Measurements from ENCODE around the gene XAGE1A.
"Not testable (repeated sequence)": the region's sequence is repeated elsewhere in the genome, so short reads cannot be mapped to it uniquely, and the experiment has no call there.

XAGE1A gene, protein sequence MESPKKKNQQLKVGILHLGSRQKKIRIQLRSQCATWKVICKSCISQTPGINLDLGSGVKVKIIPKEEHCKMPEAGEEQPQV

DNA sequence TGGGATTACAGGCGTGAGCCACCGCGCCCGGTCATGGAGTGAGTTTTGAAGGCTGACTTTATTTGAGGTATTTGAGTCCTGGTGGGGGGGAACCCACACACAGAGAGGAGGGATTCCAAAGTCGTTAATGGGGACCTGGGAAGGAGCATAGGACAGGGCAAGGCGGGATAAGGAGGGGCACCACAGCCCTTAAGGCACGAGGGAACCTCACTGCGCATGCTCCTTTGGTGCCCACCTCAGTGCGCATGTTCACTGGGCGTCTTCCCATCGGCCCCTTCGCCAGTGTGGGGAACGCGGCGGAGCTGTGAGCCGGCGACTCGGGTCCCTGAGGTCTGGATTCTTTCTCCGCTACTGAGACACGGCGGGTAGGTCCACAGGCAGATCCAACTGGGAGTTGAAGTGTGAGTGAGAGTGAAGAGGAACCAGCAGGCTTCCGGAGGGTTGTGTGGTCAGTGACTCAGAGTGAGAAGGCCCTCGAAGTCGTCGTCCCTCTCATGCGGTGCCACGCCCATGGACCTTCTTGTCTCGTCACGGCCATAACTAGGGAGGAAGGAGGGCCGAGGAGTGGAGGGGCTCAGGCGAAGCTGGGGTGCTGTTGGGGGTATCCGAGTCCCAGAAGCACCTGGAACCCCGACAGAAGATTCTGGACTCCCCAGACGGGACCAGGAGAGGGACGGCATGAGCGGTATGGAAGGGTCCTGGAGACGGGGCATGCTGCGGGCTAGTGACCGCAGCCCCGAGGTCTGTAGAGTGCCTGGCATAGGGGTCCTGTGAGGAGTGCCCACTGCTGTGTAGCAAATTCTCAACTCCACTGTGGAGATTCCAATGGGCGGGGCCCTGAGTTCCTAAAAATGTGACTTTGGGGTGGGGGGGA, at the start of gene XAGE1A:
Gene XAGE1A (plus strand): TSS at position 264 of the 874 bp plus-strand sequence. CDS start 1,554 bp downstream, outside the sequence.
- not testable (repeated sequence) for DNase-seq

GRCh38 chrX:52452031-52452430, 43.6 kb upstream of the XAGE1A start:
- not testable (repeated sequence) for DNase-seq

DNA sequence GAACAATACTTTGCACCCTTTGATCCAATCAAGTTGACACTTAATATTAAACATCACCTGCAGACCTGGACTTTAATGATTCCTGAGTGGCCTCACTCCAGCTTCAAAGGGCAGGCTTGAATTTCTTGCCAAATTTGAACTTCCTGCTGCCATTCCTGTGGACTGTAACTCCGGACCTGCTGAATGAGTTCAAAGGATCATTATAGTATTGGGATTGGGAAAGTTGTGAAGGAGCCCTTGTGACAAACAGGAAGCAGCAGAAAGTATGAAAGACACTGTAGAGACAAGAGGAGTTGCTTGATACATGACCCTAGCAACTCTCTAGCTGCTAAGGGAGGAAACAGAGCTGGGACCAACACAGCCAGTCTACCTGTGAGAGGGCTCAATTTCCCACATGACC, 24.3 kb upstream of the XAGE1A start:
- not testable (repeated sequence) for DNase-seq

DNA sequence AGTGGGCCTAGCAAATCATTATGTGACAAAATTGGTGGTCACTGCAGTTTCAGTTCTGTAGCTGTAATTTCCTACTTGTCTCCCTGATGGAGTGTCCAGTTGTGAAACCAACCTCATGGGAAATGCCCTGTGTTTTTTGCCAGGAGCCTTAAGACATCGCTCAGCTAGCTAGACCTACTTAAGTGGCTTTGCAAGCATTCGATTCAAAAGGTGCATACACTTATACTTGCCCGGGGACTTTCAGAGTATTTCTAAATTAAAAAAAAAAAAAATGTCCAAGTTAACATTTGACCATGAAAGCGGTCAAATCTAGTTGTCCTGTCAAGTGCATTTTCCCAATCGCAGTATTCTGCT, 788 bp downstream of the XAGE1A start:
- not testable (repeated sequence) for DNase-seq

DNA sequence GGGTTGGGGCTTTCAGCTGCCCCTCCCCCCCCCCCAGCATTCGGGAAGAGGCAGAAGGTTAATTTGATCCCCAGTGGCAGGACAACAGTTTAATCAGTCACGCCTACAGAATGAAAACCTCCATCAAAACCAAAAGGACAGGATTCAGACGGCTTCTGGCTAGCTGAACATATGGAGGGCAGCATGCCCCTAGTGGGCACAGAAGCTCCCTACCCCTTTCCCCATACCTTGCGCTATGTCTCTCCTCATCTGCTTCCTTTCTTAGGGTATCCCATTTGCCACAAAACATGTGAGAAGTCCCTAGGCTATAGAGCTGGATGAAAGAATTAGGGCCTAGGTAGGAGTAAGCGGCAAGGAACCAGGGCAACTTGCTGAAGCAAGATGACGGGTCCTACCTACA, 5.8 kb downstream of the XAGE1A start:
- DNase-seq, result not testable (repeated sequence)

GRCh38 chrX:52504551-52504950, 8.9 kb downstream of the XAGE1A start:
- no peak for DNase-seq

DNA sequence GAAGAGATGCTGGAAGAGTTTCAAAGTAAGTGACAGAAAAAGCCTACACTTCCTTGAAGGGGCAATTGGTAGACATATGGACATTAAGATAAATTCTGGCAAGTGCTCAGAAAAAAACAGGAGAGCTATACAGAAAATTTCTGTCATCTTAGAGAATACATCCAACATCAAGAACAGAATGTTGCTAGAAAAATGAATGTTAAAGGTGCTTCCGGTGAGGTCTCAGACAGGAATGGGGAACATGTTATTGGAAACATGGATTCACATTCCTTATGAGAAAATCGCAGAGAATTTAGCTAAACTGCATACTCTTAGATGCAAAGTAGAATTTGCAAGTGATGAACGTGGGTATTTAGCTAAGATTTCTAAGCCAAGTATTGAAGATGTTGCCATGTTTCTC, 11.7 kb downstream of the XAGE1A start:
- DNase-seq, result no peak

- no peak for DNase-seq
Measured at GRCh38 chrX:52509916-52510315, 14.3 kb downstream of the XAGE1A start.

DNA sequence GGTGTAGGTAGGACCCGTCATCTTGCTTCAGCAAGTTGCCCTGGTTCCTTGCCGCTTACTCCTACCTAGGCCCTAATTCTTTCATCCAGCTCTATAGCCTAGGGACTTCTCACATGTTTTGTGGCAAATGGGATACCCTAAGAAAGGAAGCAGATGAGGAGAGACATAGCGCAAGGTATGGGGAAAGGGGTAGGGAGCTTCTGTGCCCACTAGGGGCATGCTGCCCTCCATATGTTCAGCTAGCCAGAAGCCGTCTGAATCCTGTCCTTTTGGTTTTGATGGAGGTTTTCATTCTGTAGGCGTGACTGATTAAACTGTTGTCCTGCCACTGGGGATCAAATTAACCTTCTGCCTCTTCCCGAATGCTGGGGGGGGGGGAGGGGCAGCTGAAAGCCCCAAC, 15.5 kb downstream of the XAGE1A start:
- not testable (repeated sequence) for DNase-seq

DNA sequence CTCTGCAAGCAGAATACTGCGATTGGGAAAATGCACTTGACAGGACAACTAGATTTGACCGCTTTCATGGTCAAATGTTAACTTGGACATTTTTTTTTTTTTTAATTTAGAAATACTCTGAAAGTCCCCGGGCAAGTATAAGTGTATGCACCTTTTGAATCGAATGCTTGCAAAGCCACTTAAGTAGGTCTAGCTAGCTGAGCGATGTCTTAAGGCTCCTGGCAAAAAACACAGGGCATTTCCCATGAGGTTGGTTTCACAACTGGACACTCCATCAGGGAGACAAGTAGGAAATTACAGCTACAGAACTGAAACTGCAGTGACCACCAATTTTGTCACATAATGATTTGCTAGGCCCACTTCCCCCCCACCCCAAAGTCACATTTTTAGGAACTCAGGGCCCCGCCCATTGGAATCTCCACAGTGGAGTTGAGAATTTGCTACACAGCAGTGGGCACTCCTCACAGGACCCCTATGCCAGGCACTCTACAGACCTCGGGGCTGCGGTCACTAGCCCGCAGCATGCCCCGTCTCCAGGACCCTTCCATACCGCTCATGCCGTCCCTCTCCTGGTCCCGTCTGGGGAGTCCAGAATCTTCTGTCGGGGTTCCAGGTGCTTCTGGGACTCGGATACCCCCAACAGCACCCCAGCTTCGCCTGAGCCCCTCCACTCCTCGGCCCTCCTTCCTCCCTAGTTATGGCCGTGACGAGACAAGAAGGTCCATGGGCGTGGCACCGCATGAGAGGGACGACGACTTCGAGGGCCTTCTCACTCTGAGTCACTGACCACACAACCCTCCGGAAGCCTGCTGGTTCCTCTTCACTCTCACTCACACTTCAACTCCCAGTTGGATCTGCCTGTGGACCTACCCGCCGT, 20.7 kb downstream of the XAGE1A start:
- DNase-seq, result not testable (repeated sequence)

- not testable (repeated sequence) for DNase-seq
Measured at GRCh38 chrX:52516987-52517325, 21.3 kb downstream of the XAGE1A start, which contains the start of gene XAGE1B. Gene XAGE1B (minus strand): TSS chrX:52517063. CDS start chrX:52515527, 1,536 bp downstream.

DNA sequence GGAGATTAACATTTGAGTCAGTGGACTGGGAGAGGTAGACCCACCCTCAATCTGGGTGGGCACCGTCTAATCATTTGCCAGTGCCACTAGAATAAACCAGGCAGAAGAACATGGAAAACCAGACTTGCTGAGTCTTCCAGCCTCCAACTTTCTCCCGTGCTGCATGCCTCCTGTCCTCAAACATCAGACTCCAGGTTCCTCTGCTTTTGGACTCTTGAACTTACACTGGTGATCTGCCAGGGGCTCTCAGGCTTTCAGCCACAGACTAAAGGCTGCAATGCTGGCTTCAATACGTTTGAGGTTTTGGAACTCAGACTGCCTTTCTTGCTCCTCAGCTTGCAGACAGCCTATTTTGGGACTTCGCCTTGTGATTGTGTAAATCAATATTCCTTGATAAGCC, 45.4 kb downstream of the XAGE1A start:
- DNase-seq, result not testable (repeated sequence)

- no peak for DNase-seq
Measured at GRCh38 chrX:52542311-52542710, 46.7 kb downstream of the XAGE1A start.

DNA sequence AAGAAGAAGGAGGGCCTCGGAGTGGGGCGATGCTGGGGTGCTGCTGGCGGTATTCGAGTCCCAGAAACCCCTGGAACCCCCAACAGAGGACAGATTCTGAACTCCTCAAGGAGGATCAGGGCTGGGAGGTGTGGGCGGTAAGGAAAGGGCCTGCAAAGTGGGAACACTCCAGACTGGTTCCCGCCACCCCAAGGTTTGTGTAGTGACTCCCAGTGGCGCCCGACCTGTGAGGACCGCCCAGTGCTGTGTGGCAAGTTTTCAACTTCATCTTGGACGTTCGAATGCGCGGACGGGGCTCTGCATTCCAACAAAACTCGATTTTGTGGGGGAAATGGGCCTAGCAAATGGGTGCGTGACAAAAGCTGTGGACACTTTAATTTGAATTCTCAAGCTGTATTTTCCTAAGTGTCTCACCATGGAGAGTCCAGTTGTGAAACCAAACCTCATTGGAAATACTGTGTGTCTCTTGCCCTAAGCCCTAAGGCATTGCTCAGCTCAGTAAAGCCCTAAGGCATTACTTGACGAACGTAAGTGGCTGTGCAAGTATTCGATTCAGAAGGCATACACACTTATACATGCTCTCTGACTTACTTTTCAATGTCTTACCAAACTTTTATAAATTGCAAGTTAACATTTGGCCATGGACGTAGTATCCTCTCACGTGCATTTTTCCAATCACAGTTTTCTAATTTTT, 48.7 kb downstream of the XAGE1A start:
- DNase-seq, result no peak

DNA sequence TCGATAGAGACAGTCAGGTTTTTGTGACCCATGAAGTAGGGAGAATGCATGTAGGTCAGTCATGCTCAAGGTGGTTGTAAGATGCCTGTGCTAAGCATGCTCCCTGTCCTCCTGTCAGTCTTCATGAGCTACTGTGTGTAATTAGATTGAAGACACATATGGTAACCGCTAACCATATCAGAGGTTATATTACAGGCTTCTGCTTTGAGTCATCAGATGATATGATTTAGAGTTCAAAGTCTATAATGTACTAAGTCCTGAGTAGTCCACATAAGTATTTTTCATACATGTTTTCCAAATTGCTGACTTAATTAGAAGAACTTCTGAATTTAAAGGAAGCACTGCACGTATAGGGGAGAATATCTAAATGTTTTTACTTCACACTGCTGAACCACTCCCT, 53.2 kb downstream of the XAGE1A start:
- not testable (repeated sequence) for DNase-seq
